NCI-H2171 (cell line): ENCODE data around the gene ZNF467.

Experiments
- DNase-seq: peaks from one replicate; lab custom pipeline; 2025; lab: John Stamatoyannopoulos, UW

Gene ZNF467

GRCh38 chr7:149785402-149785801, 12.0 kb upstream of the ZNF467 start:
- DNase-seq: no peak

- no peak for DNase-seq
Measured at GRCh38 chr7:149784251-149784608, 10.8 kb upstream of the ZNF467 start.

- no peak for DNase-seq
Measured at GRCh38 chr7:149783386-149784250, 10.2 kb upstream of the ZNF467 start.

- no peak for DNase-seq
Measured at GRCh38 chr7:149782682-149783345, 9.4 kb upstream of the ZNF467 start.

- no peak for DNase-seq
Measured at GRCh38 chr7:149781921-149782320, 8.5 kb upstream of the ZNF467 start.

- DNase-seq: no peak
Measured at GRCh38 chr7:149780636-149781419, 7.4 kb upstream of the ZNF467 start.

GRCh38 chr7:149780056-149780455, 6.7 kb upstream of the ZNF467 start:
- DNase-seq: no peak

GRCh38 chr7:149779502-149779805, 6.1 kb upstream of the ZNF467 start:
- no peak for DNase-seq

GRCh38 chr7:149778696-149779501, 5.5 kb upstream of the ZNF467 start:
- no peak for DNase-seq

- no peak for DNase-seq
Measured at GRCh38 chr7:149778327-149778637, 4.9 kb upstream of the ZNF467 start.

- no peak for DNase-seq
Measured at GRCh38 chr7:149777551-149778326, 4.4 kb upstream of the ZNF467 start.

- no peak for DNase-seq
Measured at GRCh38 chr7:149776848-149777407, 3.5 kb upstream of the ZNF467 start.

GRCh38 chr7:149776289-149776688, 2.9 kb upstream of the ZNF467 start:
- no peak for DNase-seq

GRCh38 chr7:149775176-149775556, 1.8 kb upstream of the ZNF467 start:
- no peak for DNase-seq

- peak; percentile 61 for DNase-seq
Measured at GRCh38 chr7:149774237-149775175, 1.1 kb upstream of the ZNF467 start.

GRCh38 chr7:149772956-149773434, 393 bp downstream of the ZNF467 start:
- DNase-seq: no peak

GRCh38 chr7:149772241-149772955, 990 bp downstream of the ZNF467 start:
- no peak for DNase-seq

GRCh38 chr7:149771720-149772240, 1.6 kb downstream of the ZNF467 start:
- DNase-seq: peak; percentile 94
